EL (cell line): ENCODE results near the gene CLCC1.
A peak's percentile ranks its signal among the peaks of the same experiment; 100 is the strongest.
"Not testable (repeated sequence)": the region's sequence is repeated elsewhere in the genome, so short reads cannot be mapped to it uniquely, and the experiment has no call there.

Experiments
- DNase-seq: peaks from one replicate; pipeline ENCODE4 v3.0.0-alpha.2; 2016

Gene CLCC1

DNA sequence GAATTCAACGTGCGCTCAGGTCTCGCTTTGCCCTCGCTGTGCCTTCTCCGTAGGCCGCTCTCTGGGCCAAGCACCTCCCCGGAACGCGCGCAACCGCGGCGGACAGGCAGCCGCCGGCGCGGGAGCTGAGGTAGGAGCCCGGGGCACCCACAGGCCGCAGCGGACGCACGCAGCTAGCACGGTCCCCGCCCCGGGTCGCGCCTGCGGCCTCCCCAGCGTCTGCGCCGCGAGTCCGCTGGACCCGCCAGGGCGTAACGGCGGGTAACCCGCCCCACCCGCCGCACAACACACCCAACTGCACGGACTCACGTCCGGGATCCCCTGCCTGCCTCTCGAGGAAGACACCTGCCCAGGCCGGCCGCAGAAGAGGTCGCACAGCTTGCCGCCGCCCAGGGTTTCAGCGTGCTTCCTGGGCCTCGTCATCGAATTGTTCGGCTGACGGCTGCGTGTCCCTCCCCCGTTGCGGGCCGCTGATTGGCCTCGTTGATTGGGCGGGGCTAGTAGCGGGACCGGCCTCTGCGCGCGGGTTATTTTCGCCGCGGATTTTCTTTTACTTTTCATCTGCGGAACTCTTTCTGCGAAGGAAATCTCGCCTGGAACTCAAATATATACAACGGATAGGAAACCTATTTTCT is at the start of gene CLCC1:
Gene CLCC1, minus strand, starts transcription at position 433 of the 635 bp plus-strand sequence. CDS start 13,047 bp downstream, outside the sequence.
- peak; percentile 94 for DNase-seq

- DNase-seq = no peak
Measured at GRCh38 chr1:109011335-109011734, 48.1 kb upstream of the CLCC1 start.

DNA sequence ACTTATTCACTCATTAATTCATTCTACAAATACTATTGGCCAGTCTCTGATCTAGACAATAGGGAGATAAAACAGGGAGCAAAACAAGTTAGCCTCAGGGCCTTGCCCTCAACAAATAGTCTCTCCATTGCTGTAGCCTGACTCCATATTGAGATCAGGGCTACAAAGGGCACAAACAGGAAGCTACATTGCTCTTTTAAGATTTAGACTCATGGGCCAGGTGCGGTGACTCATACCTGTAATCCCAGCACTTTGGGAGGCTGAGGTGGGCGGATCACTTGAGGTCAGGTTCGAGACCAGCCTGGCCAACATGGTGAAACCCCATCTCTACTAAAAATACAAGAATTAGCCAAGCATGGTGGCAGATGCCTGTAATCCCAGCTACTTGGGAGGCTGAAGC is 33.3 kb upstream of the CLCC1 start:
- DNase-seq = not testable (repeated sequence)

DNA sequence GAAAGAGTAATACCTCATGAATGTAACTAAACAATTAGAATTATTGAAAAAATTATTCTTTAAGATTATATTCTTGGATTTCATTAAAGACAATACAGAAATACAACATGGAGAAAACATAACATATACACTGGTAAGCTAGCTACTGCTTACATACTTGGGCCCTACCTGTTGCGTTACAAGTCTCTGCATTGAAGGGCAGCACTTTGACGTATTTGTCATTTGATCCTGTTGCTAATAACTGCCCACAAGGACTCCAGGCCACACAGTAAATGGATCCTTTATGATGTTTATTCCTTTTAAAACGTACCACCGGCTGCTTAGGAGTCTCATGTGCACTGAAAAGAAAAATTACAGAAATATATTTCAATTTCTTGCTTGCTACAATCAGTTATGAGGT is 19.8 kb upstream of the CLCC1 start:
- no peak for DNase-seq

DNA sequence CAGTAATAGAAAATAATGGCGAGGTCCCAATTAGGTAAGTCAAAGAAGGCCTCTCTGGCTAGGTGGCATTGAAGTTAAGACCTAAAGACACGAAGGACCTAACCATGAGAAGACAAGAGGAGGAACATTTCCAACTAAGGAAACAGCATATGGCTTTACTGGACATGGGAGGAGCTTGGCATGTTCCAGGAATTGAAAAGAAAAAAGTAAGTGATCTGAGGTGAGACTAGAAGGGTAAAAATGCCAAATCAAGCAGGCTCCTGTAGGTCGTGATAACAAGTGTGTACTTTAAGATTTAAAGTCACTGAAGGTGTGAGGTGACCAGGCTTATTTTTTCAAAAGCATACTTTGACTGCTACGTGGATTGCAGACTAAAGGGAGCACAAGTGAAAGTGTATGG is 13.4 kb upstream of the CLCC1 start:
- DNase-seq = no peak

GRCh38 chr1:108972951-108973350 is 9.7 kb upstream of the CLCC1 start:
- DNase-seq = no peak

DNA sequence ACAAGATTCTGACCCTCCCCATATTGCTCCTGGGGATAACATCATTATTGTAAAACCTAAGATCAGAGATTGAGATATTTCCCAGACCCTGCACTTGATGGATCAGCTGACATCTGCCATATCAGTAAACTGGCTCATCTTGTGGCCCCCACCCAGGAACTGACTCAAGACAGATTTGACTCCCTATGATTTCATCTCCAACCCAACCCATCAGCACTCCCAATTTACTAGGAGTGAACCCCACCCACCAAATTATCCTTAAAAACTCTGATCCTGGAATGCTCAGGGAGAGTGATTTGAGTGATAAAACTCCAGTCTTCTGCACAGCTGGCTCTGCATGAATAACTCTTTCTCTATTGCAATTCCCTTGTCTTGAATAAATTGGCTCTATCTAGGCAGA is 6.1 kb upstream of the CLCC1 start:
- no peak for DNase-seq

DNA sequence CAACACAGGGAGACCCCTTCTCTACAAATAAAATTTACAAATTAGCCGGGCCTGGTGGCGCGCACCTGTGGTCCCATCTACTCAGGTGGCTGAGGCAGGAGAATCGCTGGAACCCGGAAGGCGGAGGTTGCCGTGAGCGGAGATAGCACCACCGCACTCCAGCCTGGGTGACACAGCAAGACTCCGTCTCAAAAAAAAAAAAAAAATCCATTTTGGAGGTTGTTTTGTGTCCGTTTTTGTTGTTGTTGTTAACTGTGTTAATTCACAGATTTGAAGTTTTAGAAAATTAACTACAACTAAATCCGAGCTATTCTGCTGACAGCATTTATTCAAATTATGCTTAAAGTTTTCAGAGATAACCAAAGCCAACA is 618 bp downstream of the CLCC1 start:
- DNase-seq = no peak

DNA sequence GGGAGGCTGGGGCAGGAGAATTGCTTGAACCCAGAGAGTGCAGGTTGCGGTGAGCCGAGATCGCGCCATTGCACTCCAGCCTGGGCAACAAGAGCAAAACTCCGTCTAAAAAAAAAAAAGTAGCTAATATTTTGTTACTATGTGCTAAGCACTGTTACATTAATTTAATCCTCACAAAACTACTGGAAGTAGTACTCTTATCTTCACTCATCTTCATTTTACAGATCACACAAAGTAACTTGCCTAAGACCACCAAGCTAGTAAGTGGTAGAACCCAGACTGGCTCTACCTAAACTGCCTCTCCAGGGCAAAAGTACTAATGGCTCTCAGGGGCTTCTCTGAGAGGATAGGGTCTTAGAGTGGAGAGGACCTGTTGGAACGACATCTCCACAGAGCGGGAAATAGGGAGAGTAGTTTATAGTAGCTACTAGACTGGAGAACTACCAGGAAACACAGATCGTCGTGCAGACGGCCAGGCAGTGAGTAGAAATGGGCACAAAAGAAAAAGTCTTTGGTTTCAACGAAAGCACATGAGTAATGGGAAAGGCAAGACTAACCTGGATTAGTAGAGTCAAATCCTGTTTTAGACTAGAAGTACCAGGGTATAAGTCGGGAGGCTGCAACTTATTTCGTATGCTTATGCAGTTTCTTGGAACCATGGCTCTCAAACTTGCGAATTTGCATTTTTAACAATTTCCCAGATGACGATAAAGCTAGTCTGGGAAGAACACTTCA is 1.4 kb downstream of the CLCC1 start:
- no peak for DNase-seq

GRCh38 chr1:108961198-108961597 is 2.1 kb downstream of the CLCC1 start:
- DNase-seq = no peak

GRCh38 chr1:108960719-108961118 is 2.6 kb downstream of the CLCC1 start:
- no peak for DNase-seq

- DNase-seq = no peak
Measured at GRCh38 chr1:108957888-108958287, 5.4 kb downstream of the CLCC1 start.

GRCh38 chr1:108955881-108956280 is 7.4 kb downstream of the CLCC1 start:
- no peak for DNase-seq

- no peak for DNase-seq
Measured at GRCh38 chr1:108955111-108955510, 8.2 kb downstream of the CLCC1 start.

DNA sequence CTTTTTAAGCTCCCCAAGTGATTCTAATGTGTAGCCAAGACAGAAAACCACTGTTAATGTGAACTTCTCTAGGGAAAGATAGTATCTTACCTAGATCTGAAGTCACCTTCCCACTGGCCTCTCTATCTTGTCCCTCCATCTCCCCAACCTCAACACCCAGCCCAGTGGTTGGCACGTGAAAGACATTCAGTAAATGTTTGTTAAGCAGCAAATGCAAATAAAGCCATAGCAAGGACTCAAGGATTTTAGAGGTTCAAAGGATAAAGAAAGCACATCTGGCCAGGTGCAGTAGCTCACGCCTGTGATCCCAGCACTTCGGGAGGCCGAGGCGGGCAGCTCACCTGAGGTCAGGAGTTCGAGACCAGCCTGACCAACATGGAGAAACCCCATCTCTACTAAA is 9.8 kb downstream of the CLCC1 start:
- no peak for DNase-seq

DNA sequence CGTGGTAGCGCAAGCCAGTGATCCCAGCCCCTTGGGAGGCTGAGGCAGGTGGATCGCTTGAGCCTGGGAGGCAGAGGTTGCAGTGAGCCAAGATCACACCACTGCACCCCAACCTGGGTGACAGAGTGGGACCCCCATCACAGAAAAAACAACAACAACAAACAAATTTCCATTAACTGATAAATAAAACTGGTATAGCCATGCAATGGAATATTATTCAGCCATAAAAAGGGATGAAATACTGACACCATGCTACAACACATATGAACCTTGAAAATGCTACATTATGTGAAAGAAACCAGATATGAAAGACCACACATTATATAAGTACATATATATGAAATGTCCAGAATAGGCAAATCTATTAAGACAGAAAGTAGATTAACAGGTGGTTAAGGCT is 12.0 kb downstream of the CLCC1 start:
- DNase-seq = no peak

DNA sequence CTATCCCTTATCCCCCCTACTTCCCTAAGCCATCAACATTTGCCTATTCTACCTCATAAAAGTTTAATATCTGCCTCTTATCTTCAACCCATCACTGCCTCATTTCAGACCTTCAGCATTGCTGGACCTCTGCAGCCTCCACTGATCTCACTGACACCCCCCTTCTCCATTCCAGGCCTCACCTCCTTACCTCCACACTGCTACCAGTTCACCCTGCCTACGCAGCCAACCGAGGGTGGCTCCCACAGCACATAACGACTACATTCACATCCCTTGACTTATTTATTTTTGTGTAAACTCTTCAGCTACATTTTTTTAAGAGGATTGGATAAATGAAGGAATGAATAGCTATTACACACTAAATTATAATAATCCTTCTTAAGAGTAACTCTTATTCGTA is 14.2 kb downstream of the CLCC1 start:
- DNase-seq = no peak

DNA sequence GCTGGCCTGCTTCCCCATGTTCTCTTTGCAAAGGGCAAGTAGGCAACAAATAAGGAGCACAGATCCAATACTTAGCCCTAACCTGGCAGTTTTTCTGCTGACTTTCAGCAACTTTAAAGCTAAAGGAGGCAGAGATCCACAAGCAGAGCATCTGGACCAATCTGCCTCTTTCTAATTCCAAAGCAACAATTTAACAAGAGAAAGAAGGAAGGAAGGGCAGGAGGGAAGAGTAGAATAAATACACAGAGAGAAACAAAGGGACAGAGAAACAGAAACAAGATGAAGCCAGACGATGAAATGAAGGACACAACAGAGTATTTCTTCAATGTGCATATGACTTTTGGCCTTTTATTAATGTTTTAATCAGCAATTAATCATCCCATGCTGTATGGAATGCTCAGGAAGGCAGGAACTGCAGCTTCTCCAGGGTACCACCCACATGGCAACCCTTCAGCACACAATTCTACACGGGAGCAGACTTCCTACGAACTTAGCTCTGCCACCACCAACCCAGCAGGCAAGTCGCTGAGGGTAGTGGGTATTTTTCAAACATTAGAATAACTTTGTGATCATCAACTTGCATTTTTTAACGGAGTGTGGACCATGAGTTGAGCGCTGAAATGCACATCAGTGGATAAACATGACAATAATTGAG is 15.3 kb downstream of the CLCC1 start:
- DNase-seq = no peak

GRCh38 chr1:108936170-108936569 is 27.1 kb downstream of the CLCC1 start:
- no peak for DNase-seq

- no peak for DNase-seq
Measured at GRCh38 chr1:108933944-108934343, 29.3 kb downstream of the CLCC1 start.

- not testable (repeated sequence) for DNase-seq
Measured at GRCh38 chr1:108927565-108927964, 35.7 kb downstream of the CLCC1 start.

DNA sequence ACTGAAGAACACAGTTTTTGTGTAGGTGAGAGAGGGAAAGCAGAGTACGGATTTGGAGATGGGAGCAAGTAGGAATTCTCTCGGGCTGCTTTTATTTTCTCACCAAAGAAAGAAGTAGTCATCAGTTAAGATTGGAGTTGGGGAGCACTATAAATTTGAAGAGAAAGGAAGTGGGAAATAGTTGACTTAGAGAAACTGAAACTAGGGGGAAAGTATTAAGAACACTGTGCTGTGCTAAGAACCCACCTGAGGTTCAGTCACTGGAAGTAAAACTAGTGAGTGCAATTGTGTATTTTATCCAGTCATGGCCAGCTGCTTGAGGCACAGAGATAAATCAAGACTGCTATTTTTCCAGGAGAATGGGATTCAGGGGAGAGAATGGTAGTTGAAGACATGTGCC is 37.4 kb downstream of the CLCC1 start:
- no peak for DNase-seq

- no peak for DNase-seq
Measured at GRCh38 chr1:108916788-108917187, 46.5 kb downstream of the CLCC1 start.
